HCT116 (cell line): ENCODE results near the gene IL1RAPL1.

Experiments
- CBX3 ChIP-seq: IDR thresholded peaks from 2 replicates; pipeline ENCODE4 v1.6.1; 2012; ENCODE audit warnings: low read depth
- POLR2A ChIP-seq: IDR thresholded peaks from 2 replicates; pipeline ENCODE4 v1.7.0; 2011; ENCODE audit warnings: borderline replicate concordance; ENCODE audit not compliant: insufficient read depth, insufficient read length; ENCODE audit errors: extremely low read depth
- YY1 ChIP-seq: IDR thresholded peaks from 2 replicates; pipeline ENCODE4 v1.6.1; 2011; ENCODE audit warnings: low read length, low read depth, moderate library complexity, mild to moderate bottlenecking; ENCODE audit not compliant: insufficient replicate concordance; ENCODE audit errors: extremely low read depth
- ZBTB33 ChIP-seq: IDR thresholded peaks from 2 replicates; pipeline ENCODE4 v1.6.1; 2011; ENCODE audit warnings: mild to moderate bottlenecking, low read length, moderate library complexity; ENCODE audit not compliant: insufficient replicate concordance; ENCODE audit errors: extremely low read depth
- TF ChIP-seq, protein P1 (sequence below), 3 experiments: fragments of 200-600 bp in 1 of 3; sonication (generic) in 1 of 3; IDR thresholded peaks in 2 of 3; conservative IDR thresholded peaks in 1 of 3; 2 replicates each; pipeline ENCODE4 v1.5.1; 2012 to 2017; ENCODE audit warnings: low read depth in 2 of 3, low read length in 2 of 3, antibody characterized with exemption in 1 of 3, borderline replicate concordance in 1 of 3, control low read depth in 1 of 3, mild to moderate bottlenecking in 1 of 3, mixed read lengths in 1 of 3, mixed run types in 1 of 3, moderate library complexity in 1 of 3; ENCODE audit not compliant: insufficient read depth in 1 of 3

DNA sequence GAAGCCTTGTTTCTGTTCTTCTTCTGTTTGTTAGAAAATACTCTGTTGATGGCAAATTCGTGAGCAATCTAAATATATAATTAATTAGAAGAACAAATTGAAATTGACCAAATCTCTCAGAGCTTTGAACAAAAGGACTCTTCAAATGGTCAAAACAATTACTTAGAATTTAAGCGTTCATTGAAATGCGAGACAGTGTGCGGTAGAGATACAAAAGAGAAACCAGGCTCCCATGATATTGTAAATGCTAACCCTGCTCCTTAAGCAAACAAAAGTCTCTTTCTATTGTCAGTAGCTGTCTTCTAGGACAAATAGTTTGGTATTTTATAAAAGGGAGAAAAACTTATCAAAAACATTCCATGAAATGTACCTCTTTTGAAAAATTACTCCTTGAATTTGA is 1174.8 kb downstream of the IL1RAPL1 start:
- TF ChIP-seq YY1 (no peak), ZBTB33 (no peak), POLR2A (no peak), CBX3 (no peak)
- TF ChIP-seq, protein P1, sequence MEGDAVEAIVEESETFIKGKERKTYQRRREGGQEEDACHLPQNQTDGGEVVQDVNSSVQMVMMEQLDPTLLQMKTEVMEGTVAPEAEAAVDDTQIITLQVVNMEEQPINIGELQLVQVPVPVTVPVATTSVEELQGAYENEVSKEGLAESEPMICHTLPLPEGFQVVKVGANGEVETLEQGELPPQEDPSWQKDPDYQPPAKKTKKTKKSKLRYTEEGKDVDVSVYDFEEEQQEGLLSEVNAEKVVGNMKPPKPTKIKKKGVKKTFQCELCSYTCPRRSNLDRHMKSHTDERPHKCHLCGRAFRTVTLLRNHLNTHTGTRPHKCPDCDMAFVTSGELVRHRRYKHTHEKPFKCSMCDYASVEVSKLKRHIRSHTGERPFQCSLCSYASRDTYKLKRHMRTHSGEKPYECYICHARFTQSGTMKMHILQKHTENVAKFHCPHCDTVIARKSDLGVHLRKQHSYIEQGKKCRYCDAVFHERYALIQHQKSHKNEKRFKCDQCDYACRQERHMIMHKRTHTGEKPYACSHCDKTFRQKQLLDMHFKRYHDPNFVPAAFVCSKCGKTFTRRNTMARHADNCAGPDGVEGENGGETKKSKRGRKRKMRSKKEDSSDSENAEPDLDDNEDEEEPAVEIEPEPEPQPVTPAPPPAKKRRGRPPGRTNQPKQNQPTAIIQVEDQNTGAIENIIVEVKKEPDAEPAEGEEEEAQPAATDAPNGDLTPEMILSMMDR (IDR thresholded peaks at IDR 0.05 in 2 of 3, conservative IDR thresholded peaks at IDR 0.05 in 1 of 3; ENCODE audit: borderline replicate concordance in 1 of 3, insufficient read depth in 1 of 3, low read depth in 2 of 3, low read length in 2 of 3): no peak
